Neutrophil (primary cell): ENCODE measurements around the gene SLC5A1.

Experiments
- H3K27ac ChIP-seq: fragments of 200-600 bp; sonication (generic); 2 replicates; pipeline ENCODE4 v1.5.1; 2016; ENCODE audit warnings: mild to moderate bottlenecking, moderate library complexity
- H3K27me3 ChIP-seq: fragments of 200-600 bp; sonication (generic); 2 replicates; pipeline ENCODE4 v1.6.0; 2016; ENCODE audit warnings: mild to moderate bottlenecking
- H3K36me3 ChIP-seq: fragments of 200-600 bp; sonication (generic); 2 replicates; pipeline ENCODE4 v1.5.1; 2017
- H3K4me1 ChIP-seq, 2 experiments: fragments of 200-600 bp in 1 of 2; sonication (generic) in 1 of 2; 1 replicate in 1 of 2; 2 replicates in 1 of 2; pipeline versions ENCODE4 v1.5.1 to v1.6.1; 2013 to 2016; ENCODE audit warnings: low read depth in 1 of 2, low read length in 1 of 2, mild to moderate bottlenecking in 1 of 2, moderate library complexity in 1 of 2; ENCODE audit not compliant: control insufficient read depth in 1 of 2, insufficient read depth in 1 of 2
- H3K4me3 ChIP-seq, 2 experiments: fragments of 200-600 bp in 1 of 2; sonication (generic) in 1 of 2; 1 replicate in 1 of 2; 2 replicates in 1 of 2; pipeline ENCODE4 v1.5.1; 2013 to 2016; ENCODE audit warnings: low read depth in 1 of 2, low read length in 1 of 2, mild to moderate bottlenecking in 1 of 2, moderate library complexity in 1 of 2
- H3K9me3 ChIP-seq: fragments of 200-600 bp; sonication (generic); 2 replicates; pipeline ENCODE4 v1.5.1; 2016
- CTCF ChIP-seq: fragments of 200-600 bp; sonication (generic); IDR thresholded peaks from 2 replicates; pipeline ENCODE4 v1.5.1; 2016; ENCODE audit warnings: antibody characterized with exemption

Gene SLC5A1

GRCh38 chr22:32042924-32043323 lies at the start of gene SLC5A1:
SLC5A1 (plus strand) TSS chr22:32043261; CDS start chr22:32043282, 21 bp downstream.
- H3K27me3 ChIP-seq, result peaks cover 72% of the 10 kb centered on the region
- H3K27ac ChIP-seq, result no peak within 1 kb of the TSS
- H3K36me3 ChIP-seq, result no peaks in the 10 kb centered on the region
- no peak within 1 kb of the TSS for H3K4me3 ChIP-seq
- no peaks in the 10 kb centered on the region for H3K9me3 ChIP-seq
- no peak for TF ChIP-seq CTCF
- H3K4me1 ChIP-seq, result no peaks in the 10 kb centered on the region

- Histone ChIP-seq H3K27me3 (peaks cover 23% of the 10 kb centered on the region), H3K4me1 (no peaks in the 10 kb centered on the region), H3K9me3 (no peaks in the 10 kb centered on the region), H3K36me3 (no peaks in the 10 kb centered on the region), H3K4me3 (no peak overlapping the region), H3K27ac (no peak overlapping the region)
- TF ChIP-seq CTCF, result no peak
Measured at GRCh38 chr22:31995046-31995445, 48.0 kb upstream of the SLC5A1 start.

- no peak overlapping the region for H3K4me3 ChIP-seq
- no peaks in the 10 kb centered on the region for H3K36me3 ChIP-seq
- no peaks in the 10 kb centered on the region for H3K9me3 ChIP-seq
- H3K27me3 ChIP-seq, result peaks cover 22% of the 10 kb centered on the region
- TF ChIP-seq CTCF, result no peak
- no peak overlapping the region for H3K27ac ChIP-seq
- no peaks in the 10 kb centered on the region for H3K4me1 ChIP-seq
Measured at GRCh38 chr22:31995807-31996206, 47.3 kb upstream of the SLC5A1 start.

- no peaks in the 10 kb centered on the region for H3K4me1 ChIP-seq
- H3K9me3 ChIP-seq, result no peaks in the 10 kb centered on the region
- H3K4me3 ChIP-seq, result no peak overlapping the region
- H3K27me3 ChIP-seq, result peaks cover 17% of the 10 kb centered on the region
- no peaks in the 10 kb centered on the region for H3K36me3 ChIP-seq
- H3K27ac ChIP-seq, result no peak overlapping the region
- TF ChIP-seq CTCF, result no peak
Measured at GRCh38 chr22:31998784-31999385, 44.2 kb upstream of the SLC5A1 start.

GRCh38 chr22:32000181-32000580 lies 42.9 kb upstream of the SLC5A1 start:
- Histone ChIP-seq H3K4me1 (no peaks in the 10 kb centered on the region), H3K27me3 (peaks cover 18% of the 10 kb centered on the region), H3K36me3 (no peaks in the 10 kb centered on the region), H3K4me3 (no peak overlapping the region), H3K27ac (no peak overlapping the region), H3K9me3 (no peaks in the 10 kb centered on the region)
- TF ChIP-seq CTCF, result no peak

- Histone ChIP-seq H3K27me3 (peaks cover 17% of the 10 kb centered on the region), H3K4me1 (no peaks in the 10 kb centered on the region), H3K36me3 (no peaks in the 10 kb centered on the region), H3K4me3 (no peak overlapping the region), H3K27ac (no peak overlapping the region), H3K9me3 (no peaks in the 10 kb centered on the region)
- no peak for TF ChIP-seq CTCF
Measured at GRCh38 chr22:32005453-32005852, 37.6 kb upstream of the SLC5A1 start.
